ENCODE measurements around the gene PPP3CA. TPM values are rescaled to one million over a fixed set of nuclear protein-coding genes. Genes with fewer than 3 reads are reported as not detected.

PPP3CA gene
- total and polyA plus RNA-seq, 3 experiments from 2014 or later: 6.9 to 30.7 (median 30.0) TPM

DNA sequence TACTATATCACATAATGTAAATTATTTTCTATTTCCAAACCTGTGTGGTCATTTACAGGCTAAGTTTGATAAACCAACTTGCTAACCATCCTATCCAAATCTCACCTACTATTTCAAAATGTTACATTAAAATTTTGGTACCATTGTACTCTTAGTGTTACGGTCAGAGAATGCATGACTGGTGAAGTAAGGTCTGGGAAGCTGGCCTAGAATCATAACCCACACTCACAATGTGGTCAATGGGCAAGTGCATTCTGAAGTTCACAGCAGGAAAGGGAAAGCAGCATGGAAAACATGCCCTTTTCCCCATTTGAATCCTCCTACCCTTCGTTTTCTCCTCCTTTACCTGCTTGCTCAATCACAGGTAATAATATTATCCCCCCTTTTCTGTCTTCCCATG lies 54.4 kb downstream of the PPP3CA start:
- Mint-ChIP-seq H3K9me3 (no peaks in the 10 kb centered on the region), H3K36me3 (peaks cover 0 to 3% (median 0%) of the 10 kb centered on the region in 3 donors), H3K27ac (peak overlapping the region in 1 of 8 donors; percentile 61), H3K27me3 (peaks cover 0 to 1% of the 10 kb centered on the region in 2 donors), H3K4me3 (peak overlapping the region in 1 of 7 donors; percentile 37), H3K4me1 (peaks cover 49 to 86% (median 77%) of the 10 kb centered on the region in 3 donors)
- Histone ChIP-seq H3K27me3 (ENCODE audit: insufficient read depth, low read length, poor library complexity, severe bottlenecking) (no peaks in the 10 kb centered on the region), H3K4me1 (ENCODE audit: insufficient read depth, low read length) (no peaks in the 10 kb centered on the region), H3K4me3 (ENCODE audit: low read length) (no peak overlapping the region), H3K27ac (ENCODE audit: low read depth, low read length) (no peak overlapping the region), H3K36me3 (ENCODE audit: insufficient read depth, low read length) (no peaks in the 10 kb centered on the region), H3K9me3 (ENCODE audit: low read length) (no peaks in the 10 kb centered on the region)
- ChIA-PET POLR2A (no interaction called here), CTCF (no interaction called here)
- DNase-seq: no peak

- no peak for DNase-seq
- Mint-ChIP-seq H3K4me3 (peak overlapping the region in 1 of 7 donors; percentile 10), H3K9me3 (no peaks in the 10 kb centered on the region), H3K27me3 (peaks cover 0 to 1% of the 10 kb centered on the region in 2 donors), H3K36me3 (peaks cover 0 to 3% (median 0%) of the 10 kb centered on the region in 3 donors), H3K27ac (no peak overlapping the region), H3K4me1 (peaks cover 53 to 86% (median 78%) of the 10 kb centered on the region in 3 donors)
- Histone ChIP-seq H3K27ac (ENCODE audit: low read depth, low read length) (no peak overlapping the region), H3K9me3 (ENCODE audit: low read length) (no peaks in the 10 kb centered on the region), H3K4me3 (ENCODE audit: low read length) (no peak overlapping the region), H3K4me1 (ENCODE audit: insufficient read depth, low read length) (no peaks in the 10 kb centered on the region), H3K27me3 (ENCODE audit: insufficient read depth, low read length, poor library complexity, severe bottlenecking) (no peaks in the 10 kb centered on the region), H3K36me3 (ENCODE audit: insufficient read depth, low read length) (no peaks in the 10 kb centered on the region)
- POLR2A ChIA-PET: no interaction called here
- CTCF ChIA-PET: no interaction called here
These were observed 55.1 kb downstream of the PPP3CA start for GRCh38 chr4:101292214-101292613.

- Histone ChIP-seq H3K36me3 (ENCODE audit: insufficient read depth, low read length) (no peaks in the 10 kb centered on the region), H3K4me1 (ENCODE audit: insufficient read depth, low read length) (no peaks in the 10 kb centered on the region), H3K27ac (ENCODE audit: low read depth, low read length) (no peak overlapping the region), H3K9me3 (ENCODE audit: low read length) (no peaks in the 10 kb centered on the region), H3K27me3 (ENCODE audit: insufficient read depth, low read length, poor library complexity, severe bottlenecking) (no peaks in the 10 kb centered on the region), H3K4me3 (ENCODE audit: low read length) (no peak overlapping the region)
- H3K4me3 Mint-ChIP-seq: peak overlapping the region in 1 of 7 donors; percentile 24
- peaks cover 56 to 83% (median 79%) of the 10 kb centered on the region in 3 donors for H3K4me1 Mint-ChIP-seq
- H3K9me3 Mint-ChIP-seq: no peaks in the 10 kb centered on the region
- POLR2A ChIA-PET: no interaction called here
- no peak overlapping the region for H3K27ac Mint-ChIP-seq
- CTCF ChIA-PET: no interaction called here
- DNase-seq: no peak
- H3K36me3 Mint-ChIP-seq: peaks cover 0 to 3% (median 0%) of the 10 kb centered on the region in 3 donors
- peaks cover 0 to 1% of the 10 kb centered on the region in 2 donors for H3K27me3 Mint-ChIP-seq
These were observed 56.1 kb downstream of the PPP3CA start for GRCh38 chr4:101291198-101291597.

DNA sequence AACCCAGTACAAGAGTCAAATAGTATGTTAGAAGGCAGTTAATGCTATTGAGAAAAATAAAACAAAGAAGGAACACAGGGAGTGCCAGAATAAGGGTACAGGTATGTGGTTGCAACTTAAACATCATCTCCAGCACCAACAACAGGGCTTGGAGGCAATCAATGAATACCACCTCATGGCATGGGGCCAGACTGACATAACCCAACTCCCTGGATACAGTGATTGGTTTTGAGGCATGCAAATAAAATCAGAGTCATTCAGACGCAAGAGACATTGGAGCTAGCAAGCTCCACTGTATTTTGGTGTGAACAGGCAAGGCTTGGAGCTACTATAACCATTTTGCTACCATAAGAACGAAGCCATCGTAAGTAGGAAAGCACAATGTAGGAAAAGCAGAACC lies 56.7 kb downstream of the PPP3CA start:
- ChIA-PET POLR2A (no interaction called here), CTCF (no interaction called here)
- no peak for DNase-seq

DNA sequence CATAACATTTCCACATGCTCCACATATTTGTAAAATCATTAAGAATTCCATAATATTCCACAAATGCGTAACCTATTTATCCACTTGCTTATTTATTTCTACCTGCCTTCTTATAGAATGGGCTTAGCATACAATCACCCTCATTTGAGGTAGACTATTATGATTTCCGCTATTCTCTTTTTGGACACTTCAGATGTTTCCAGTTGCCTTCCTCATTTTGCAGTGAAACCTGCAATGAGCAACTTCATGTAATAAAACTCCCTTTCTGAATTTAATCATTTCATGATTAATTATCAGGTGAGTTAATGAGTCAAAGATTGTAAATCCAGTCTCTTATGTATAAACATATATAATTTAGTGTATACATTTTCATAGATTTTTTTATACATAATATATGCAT lies 58.0 kb downstream of the PPP3CA start:
- DNase-seq: no peak
- H3K9me3 Mint-ChIP-seq: no peaks in the 10 kb centered on the region
- no peaks in the 10 kb centered on the region for H3K36me3 ChIP-seq (ENCODE audit: insufficient read depth, low read length)
- H3K4me1 Mint-ChIP-seq: peaks cover 65 to 92% (median 90%) of the 10 kb centered on the region in 3 donors
- no peak overlapping the region for H3K27ac Mint-ChIP-seq
- H3K4me1 ChIP-seq (ENCODE audit: insufficient read depth, low read length): no peaks in the 10 kb centered on the region
- H3K27me3 ChIP-seq (ENCODE audit: insufficient read depth, low read length, poor library complexity, severe bottlenecking): no peaks in the 10 kb centered on the region
- no peaks in the 10 kb centered on the region for H3K36me3 Mint-ChIP-seq
- H3K4me3 Mint-ChIP-seq: no peak overlapping the region
- ChIA-PET POLR2A (no interaction called here), CTCF (no interaction called here)
- H3K9me3 ChIP-seq (ENCODE audit: low read length): no peaks in the 10 kb centered on the region
- peaks cover 0 to 1% of the 10 kb centered on the region in 2 donors for H3K27me3 Mint-ChIP-seq
- no peak overlapping the region for H3K4me3 ChIP-seq (ENCODE audit: low read length)
- H3K27ac ChIP-seq (ENCODE audit: low read depth, low read length): no peak overlapping the region

More for the DNA sequence above, 56.7 kb downstream of the PPP3CA start:
- peaks cover 56 to 86% (median 83%) of the 10 kb centered on the region in 3 donors for H3K4me1 Mint-ChIP-seq
- no peaks in the 10 kb centered on the region for H3K27me3 ChIP-seq (ENCODE audit: insufficient read depth, low read length, poor library complexity, severe bottlenecking)
- H3K36me3 Mint-ChIP-seq: peaks cover 0 to under 1% (median 0%) of the 10 kb centered on the region in 3 donors
- H3K36me3 ChIP-seq (ENCODE audit: insufficient read depth, low read length): no peaks in the 10 kb centered on the region
- no peaks in the 10 kb centered on the region for H3K4me1 ChIP-seq (ENCODE audit: insufficient read depth, low read length)
- H3K27ac ChIP-seq (ENCODE audit: low read depth, low read length): no peak overlapping the region
- H3K27me3 Mint-ChIP-seq: peaks cover 0 to 1% of the 10 kb centered on the region in 2 donors
- peak overlapping the region in 2 of 8 donors; percentile 22 to 24 for H3K27ac Mint-ChIP-seq
- H3K9me3 ChIP-seq (ENCODE audit: low read length): no peaks in the 10 kb centered on the region
- no peak overlapping the region for H3K4me3 ChIP-seq (ENCODE audit: low read length)
- H3K9me3 Mint-ChIP-seq: no peaks in the 10 kb centered on the region
- no peak overlapping the region for H3K4me3 Mint-ChIP-seq

- Mint-ChIP-seq H3K4me1 (peaks cover 66 to 93% (median 92%) of the 10 kb centered on the region in 3 donors), H3K4me3 (no peak overlapping the region), H3K27ac (peak overlapping the region in 2 of 8 donors; percentile 34 to 74), H3K27me3 (peaks cover 0 to 1% of the 10 kb centered on the region in 2 donors), H3K9me3 (no peaks in the 10 kb centered on the region), H3K36me3 (no peaks in the 10 kb centered on the region)
- H3K27ac ChIP-seq (ENCODE audit: low read depth, low read length): no peak overlapping the region
- H3K9me3 ChIP-seq (ENCODE audit: low read length): no peaks in the 10 kb centered on the region
- H3K27me3 ChIP-seq (ENCODE audit: insufficient read depth, low read length, poor library complexity, severe bottlenecking): no peaks in the 10 kb centered on the region
- ChIA-PET POLR2A (no interaction called here), CTCF (no interaction called here)
- no peaks in the 10 kb centered on the region for H3K4me1 ChIP-seq (ENCODE audit: insufficient read depth, low read length)
- no peaks in the 10 kb centered on the region for H3K36me3 ChIP-seq (ENCODE audit: insufficient read depth, low read length)
- DNase-seq: no peak
- no peak overlapping the region for H3K4me3 ChIP-seq (ENCODE audit: low read length)
These were observed 58.8 kb downstream of the PPP3CA start for GRCh38 chr4:101288365-101289145.

DNA sequence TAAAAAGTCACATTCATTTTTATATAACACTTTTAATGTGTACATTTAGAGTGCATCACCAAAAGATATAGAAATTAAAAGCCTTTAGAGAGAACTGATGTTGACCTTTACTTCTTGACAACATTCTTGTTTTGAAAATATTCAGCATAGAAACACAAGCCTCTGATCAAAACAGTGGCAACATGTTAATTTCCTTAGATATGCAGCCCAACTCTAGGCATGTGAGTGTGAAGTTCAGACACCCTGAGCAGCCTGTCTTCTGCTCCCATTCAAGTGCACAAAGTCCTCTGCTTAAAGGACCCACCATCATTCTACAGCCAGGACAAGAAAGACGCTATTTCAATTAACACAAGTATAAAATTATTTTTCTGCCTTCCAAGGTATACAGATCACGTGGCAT lies 60.0 kb downstream of the PPP3CA start:
- POLR2A ChIA-PET: no interaction called here

DNA sequence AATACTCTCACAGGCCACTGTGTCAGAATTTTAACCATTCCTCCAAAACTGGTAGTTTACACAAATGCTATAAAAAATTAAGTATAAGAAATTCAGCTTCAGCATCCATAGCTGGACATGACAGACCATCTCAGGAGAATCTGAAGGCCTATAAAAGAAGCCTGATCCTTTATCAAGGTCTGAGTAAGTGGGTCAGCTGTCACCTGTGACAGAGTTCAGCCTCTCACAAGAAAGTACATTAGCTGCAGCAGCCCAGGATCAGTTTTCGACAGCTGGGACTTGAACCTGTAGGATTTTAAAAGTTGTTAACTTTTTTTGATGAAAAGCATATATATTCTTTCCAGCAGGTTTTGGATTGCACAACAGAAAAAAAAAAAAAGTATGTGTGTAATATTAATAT lies 60.7 kb downstream of the PPP3CA start:
- peak overlapping the region in 1 of 7 donors; percentile 19 for H3K4me3 Mint-ChIP-seq
- peaks cover 10% of the 10 kb centered on the region for H3K4me1 ChIP-seq (ENCODE audit: insufficient read depth, low read length)
- H3K27me3 Mint-ChIP-seq: no peaks in the 10 kb centered on the region
- H3K36me3 ChIP-seq (ENCODE audit: insufficient read depth, low read length): no peaks in the 10 kb centered on the region
- H3K4me3 ChIP-seq (ENCODE audit: low read length): no peak overlapping the region
- ChIA-PET POLR2A (no interaction called here), CTCF (no interaction called here)
- no peaks in the 10 kb centered on the region for H3K36me3 Mint-ChIP-seq
- peak overlapping the region in 4 of 8 donors; percentile 15 to 52 (median 40) for H3K27ac Mint-ChIP-seq
- no peaks in the 10 kb centered on the region for H3K9me3 ChIP-seq (ENCODE audit: low read length)
- no peak for DNase-seq
- H3K4me1 Mint-ChIP-seq: peaks cover 76 to 95% (median 92%) of the 10 kb centered on the region in 3 donors
- no peak overlapping the region for H3K27ac ChIP-seq (ENCODE audit: low read depth, low read length)
- no peaks in the 10 kb centered on the region for H3K9me3 Mint-ChIP-seq
- H3K27me3 ChIP-seq (ENCODE audit: insufficient read depth, low read length, poor library complexity, severe bottlenecking): no peaks in the 10 kb centered on the region

More for the DNA sequence above, 60.0 kb downstream of the PPP3CA start:
- Histone ChIP-seq H3K4me1 (ENCODE audit: insufficient read depth, low read length) (peaks cover 3% of the 10 kb centered on the region), H3K27me3 (ENCODE audit: insufficient read depth, low read length, poor library complexity, severe bottlenecking) (no peaks in the 10 kb centered on the region), H3K27ac (ENCODE audit: low read depth, low read length) (no peak overlapping the region), H3K4me3 (ENCODE audit: low read length) (no peak overlapping the region), H3K9me3 (ENCODE audit: low read length) (no peaks in the 10 kb centered on the region), H3K36me3 (ENCODE audit: insufficient read depth, low read length) (no peaks in the 10 kb centered on the region)
- H3K36me3 Mint-ChIP-seq: no peaks in the 10 kb centered on the region
- H3K27me3 Mint-ChIP-seq: no peaks in the 10 kb centered on the region
- no peaks in the 10 kb centered on the region for H3K9me3 Mint-ChIP-seq
- CTCF ChIA-PET: no interaction called here
- peaks cover 71 to 93% (median 92%) of the 10 kb centered on the region in 3 donors for H3K4me1 Mint-ChIP-seq
- peak overlapping the region in 6 of 8 donors; percentile 10 to 89 (median 34) for H3K27ac Mint-ChIP-seq
- H3K4me3 Mint-ChIP-seq: peak overlapping the region in 3 of 7 donors; percentile 10 to 22 (median 10)
- no peak for DNase-seq
